HG03575 (cell line): Measurements from ENCODE around the gene HOXD9.

ENCODE experiments used
- ATAC-seq: cut with Tn5 transposase; IDR thresholded peaks from one replicate; pipeline ENCODE4 v1.9.1; 2021; ENCODE audit not compliant: unreplicated experiment, insufficient number of reproducible peaks, low FRiP score; ENCODE audit errors: extremely low read depth

Gene HOXD9

DNA sequence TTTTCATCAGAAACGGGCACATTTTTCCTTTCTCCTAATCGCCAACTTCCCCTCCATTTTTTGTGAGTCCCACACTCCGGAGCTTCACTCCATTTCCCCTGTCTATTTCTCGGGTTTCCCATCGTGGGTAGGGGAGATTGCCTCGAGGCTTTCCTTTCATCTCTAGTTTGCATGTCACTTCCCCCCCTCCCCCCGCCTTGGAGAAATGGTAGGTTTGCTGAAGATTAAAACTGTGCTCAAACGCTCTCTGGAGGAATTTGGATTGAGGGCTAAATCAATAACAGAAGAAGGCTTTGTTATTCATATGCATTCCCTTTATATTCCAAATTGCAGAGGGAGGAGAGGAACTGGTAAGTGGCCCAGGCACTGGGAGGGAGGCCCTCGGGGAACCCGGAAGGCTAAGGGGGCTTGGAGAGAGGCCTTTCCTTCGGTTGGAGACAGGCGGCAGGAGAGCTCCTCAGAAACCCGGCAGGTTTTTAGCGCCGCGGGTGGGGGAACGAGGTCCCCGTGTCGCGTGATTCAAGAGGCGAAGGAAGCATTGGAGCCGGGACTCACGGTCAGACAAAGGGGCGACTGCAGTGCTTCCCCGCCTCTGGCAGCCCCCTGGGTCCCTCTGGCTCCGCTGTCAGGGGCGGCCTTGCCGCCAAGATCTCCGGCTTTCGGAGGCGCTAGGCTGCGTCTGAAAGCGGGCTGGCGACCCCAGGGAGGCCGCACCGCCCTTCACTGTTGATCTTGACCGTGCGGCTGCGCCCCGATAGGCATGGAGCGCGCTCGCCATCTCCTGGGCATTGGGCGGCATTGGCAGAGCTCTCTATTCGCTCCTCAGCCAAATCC, 25.3 kb upstream of the HOXD9 start:
- ATAC-seq = no peak

GRCh38 chr2:176097820-176098365, 24.6 kb upstream of the HOXD9 start:
- ATAC-seq = no peak

- ATAC-seq = no peak
Measured at GRCh38 chr2:176098366-176099158, 24.0 kb upstream of the HOXD9 start.

DNA sequence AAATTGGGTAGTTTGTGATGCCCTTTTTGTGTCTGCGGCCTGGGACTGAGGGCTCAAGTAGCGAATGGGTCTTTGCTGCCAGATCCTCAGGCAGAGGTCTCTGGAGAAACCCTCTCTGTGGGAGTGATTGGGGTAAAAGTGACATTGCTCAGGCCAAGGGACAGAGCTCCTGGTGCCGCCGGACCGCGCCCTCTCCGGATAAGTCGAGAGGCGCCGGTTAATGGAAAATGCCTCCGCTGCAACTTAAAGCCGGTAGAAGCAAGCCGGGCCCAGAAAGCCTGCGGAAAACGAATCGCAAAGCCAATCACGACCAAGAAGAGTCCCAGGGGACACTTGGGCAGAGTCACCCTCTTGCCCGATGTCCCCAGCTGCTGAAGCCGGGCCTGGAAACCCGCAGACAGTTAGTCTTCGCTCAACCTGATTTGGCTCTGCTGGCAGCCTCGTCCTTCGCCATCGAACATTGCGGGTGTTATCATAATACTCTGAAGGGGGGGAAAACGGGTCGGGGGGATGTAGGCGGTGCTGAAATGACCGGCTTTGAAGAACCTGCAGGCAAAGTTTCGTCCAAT, 23.3 kb upstream of the HOXD9 start:
- no peak for ATAC-seq

GRCh38 chr2:176099728-176100546, 22.6 kb upstream of the HOXD9 start, which contains the start of gene HOXD12:
Gene HOXD12, plus strand, starts transcription at chr2:176099795. Its CDS starts 7 bp downstream, at chr2:176099802.
- no peak for ATAC-seq

- ATAC-seq = no peak
Measured at GRCh38 chr2:176100547-176101140, 21.9 kb upstream of the HOXD9 start.

- no peak for ATAC-seq
Measured at GRCh38 chr2:176101216-176101830, 21.2 kb upstream of the HOXD9 start.

GRCh38 chr2:176101842-176102241, 20.7 kb upstream of the HOXD9 start:
- ATAC-seq = no peak

DNA sequence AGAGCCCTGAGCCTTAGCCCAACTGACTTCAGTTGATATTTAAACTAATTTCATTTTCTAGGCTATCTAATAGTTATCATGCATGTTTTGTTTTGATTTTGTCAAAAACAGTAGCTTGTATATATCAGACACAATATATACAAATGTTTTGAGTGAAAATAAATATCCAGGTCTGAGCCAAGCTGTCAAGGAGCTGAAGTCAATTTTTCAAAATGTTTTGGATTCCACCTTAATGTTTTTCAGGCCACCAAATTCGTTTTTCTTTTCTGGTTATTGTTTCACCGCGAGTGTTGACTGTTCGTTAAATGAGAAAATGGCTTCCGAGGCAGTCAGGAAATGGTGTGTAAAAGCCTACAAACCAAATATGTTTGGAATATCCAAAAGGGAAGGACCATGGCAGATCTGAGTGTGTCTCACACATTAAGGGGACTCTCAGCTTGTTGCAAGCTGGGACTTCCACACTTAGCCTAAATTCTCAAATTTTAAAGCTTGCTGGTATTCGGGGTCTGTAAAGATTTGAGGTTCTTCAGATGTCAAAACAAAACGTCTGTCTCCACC, 20.1 kb upstream of the HOXD9 start:
- no peak for ATAC-seq

DNA sequence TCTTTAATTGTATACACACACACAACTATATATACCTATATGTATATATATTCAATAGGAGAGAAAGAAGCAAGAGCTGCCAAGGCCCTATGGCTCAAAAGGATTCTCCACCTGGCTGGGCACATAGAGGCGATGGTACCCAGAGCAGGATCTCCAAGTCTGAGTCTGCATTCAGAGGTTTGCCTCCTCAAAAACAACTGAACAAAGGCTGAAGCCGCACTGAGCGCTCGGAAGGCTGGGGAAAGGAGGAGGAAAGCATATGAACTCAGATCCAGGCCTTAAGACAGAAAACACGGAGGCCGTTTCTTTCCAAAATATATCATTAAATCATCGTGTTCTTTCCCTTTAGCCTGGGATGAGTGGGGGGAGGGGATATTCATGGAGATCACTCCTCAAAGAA, 19.3 kb upstream of the HOXD9 start:
- ATAC-seq = no peak

GRCh38 chr2:176103742-176104315, 18.7 kb upstream of the HOXD9 start:
- no peak for ATAC-seq

DNA sequence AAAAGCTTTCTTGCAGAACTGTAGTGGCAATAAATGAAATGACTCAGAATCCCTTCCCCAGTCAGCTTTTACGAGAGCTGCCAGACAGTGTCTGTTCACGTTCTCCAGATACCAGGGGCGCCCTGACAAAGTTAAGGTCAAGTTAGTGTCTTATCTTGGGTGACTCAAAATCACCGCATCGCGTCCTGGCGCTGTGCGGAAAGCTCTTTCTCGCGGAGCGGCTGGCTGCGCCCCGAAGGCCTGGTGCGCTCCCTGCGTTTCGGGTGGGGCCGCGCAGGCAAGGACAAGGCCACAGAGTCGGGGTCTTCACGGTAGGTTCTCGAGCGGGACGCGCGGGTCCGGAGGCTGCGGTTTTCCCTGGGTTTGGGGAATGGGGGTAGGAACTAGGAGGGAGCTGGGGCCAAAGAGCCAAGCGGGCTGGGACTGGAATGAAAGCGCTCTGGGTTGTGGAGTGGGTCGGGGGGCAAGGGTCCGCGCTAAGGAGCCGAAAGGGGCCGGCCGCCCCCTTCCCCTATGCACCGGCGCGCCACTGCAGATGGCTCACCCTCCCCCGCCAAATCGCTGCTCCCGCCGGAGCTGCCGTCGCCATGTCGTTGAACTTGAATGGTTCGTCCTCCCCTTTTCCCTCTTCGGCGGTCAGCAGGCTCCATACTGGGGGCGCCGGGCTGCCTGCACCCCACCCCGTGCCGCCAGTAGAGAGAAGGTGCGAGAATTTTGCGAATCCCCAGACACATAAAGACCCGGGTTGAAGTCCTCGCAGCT, 18.0 kb upstream of the HOXD9 start:
- no peak for ATAC-seq

- no peak for ATAC-seq
Measured at GRCh38 chr2:176105078-176105729, 17.3 kb upstream of the HOXD9 start.

DNA sequence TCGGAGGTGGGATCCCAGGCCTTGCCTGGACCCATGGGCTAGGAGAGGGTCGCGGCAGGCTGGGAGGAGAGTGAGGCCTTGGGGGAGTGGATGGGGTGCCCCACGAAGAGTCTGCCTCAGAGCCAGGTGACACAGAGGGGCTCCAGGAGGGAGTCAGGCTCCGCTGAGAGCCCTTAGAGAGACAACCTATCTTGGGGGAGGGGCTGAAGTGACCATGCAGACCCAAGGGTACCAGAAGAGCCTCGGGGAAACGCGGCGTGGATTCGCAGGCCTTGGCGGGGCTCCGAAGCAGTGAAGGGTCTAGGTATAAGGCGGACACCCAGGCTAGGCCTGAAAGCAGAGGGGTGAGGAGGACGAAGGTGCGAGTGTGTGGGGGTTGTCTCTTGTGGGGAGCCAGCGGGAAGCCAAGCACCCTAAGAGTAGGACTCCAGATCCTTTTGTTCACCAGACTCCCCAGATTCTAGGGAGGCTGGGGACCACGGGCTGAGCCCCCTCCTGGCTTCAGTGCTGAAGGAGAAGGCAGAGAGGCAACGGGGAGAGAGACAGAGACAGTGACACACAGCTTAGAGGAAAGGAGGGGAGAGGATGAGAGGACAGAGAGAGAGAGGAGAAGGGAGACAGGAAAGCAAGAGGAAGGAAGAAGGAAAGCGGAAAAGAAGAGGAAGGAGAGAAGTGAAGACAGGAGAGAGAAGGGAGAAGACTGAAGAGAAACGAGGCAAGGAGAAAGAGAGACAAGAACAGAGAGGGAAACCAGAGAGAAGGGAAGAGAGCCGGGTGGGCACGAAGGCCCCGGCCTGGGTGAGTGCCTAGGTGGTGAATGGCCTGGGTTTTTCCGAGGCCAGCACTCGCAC, 16.6 kb upstream of the HOXD9 start:
- no peak for ATAC-seq
